ENCODE data around the gene RAB11FIP3. TPM values are rescaled to one million over a fixed set of nuclear protein-coding genes. Genes with fewer than 3 reads are reported as not detected.

Gene RAB11FIP3
- total RNA-seq, 1 experiment from 2014 or later: 38.4 TPM

- intact Hi-C loops (cut with micrococcal nuclease; ENCODE audit: unreplicated experiment): loop anchor here (2.0 kb wide), 3 partner anchors 33 to 135 kb away; partner anchors contain the start of genes DECR2 and PIGQ
- ChIA-PET CTCF (interaction anchor here (0.6 kb wide), 1 partner anchor 144 kb away, joined by 3 read pairs; no protein-coding TSS in a partner anchor), POLR2A (ENCODE audit: unreplicated experiment) (interaction anchor here (0.6 to 1.0 kb wide), 2 partner anchors 33 to 100 kb away, joined by 3 to 5 read pairs; partner anchors contain the start of gene METTL26)
- BruUV-seq (replicated peaks): no TSS peak
- no peaks in the 10 kb centered on the region for H3K36me3 ChIP-seq (ENCODE audit: low read depth)
- H2AFZ ChIP-seq: no peak overlapping the region
- H3K9me3 ChIP-seq (ENCODE audit: insufficient read depth, low read depth): no peaks in the 10 kb centered on the region
- H4K20me1 ChIP-seq (ENCODE audit: insufficient read depth): peaks cover 91% of the 10 kb centered on the region
- TF ChIP-seq, protein P1, sequence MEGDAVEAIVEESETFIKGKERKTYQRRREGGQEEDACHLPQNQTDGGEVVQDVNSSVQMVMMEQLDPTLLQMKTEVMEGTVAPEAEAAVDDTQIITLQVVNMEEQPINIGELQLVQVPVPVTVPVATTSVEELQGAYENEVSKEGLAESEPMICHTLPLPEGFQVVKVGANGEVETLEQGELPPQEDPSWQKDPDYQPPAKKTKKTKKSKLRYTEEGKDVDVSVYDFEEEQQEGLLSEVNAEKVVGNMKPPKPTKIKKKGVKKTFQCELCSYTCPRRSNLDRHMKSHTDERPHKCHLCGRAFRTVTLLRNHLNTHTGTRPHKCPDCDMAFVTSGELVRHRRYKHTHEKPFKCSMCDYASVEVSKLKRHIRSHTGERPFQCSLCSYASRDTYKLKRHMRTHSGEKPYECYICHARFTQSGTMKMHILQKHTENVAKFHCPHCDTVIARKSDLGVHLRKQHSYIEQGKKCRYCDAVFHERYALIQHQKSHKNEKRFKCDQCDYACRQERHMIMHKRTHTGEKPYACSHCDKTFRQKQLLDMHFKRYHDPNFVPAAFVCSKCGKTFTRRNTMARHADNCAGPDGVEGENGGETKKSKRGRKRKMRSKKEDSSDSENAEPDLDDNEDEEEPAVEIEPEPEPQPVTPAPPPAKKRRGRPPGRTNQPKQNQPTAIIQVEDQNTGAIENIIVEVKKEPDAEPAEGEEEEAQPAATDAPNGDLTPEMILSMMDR (conservative IDR thresholded peaks at IDR 0.05): no peak; the same call in 1 of the 2 replicates
- no peak for TF ChIP-seq EZH2 (IDR thresholded peaks at IDR 0.05; ENCODE audit: low read depth)
- peaks cover 33% of the 10 kb centered on the region for H3K4me1 ChIP-seq (replicated peaks; ENCODE audit: insufficient read depth)
- no peaks in the 10 kb centered on the region for H3K27me3 ChIP-seq (ENCODE audit: insufficient read depth, low read depth)
- DNase-seq: peak; percentile 92 to 99
- peaks cover 95% of the 10 kb centered on the region for H3K79me2 ChIP-seq (ENCODE audit: low read depth)
- peak overlapping the region; percentile 55 for H3K4me2 ChIP-seq
- H3K4me3 ChIP-seq: no peak overlapping the region
- H3K9me2 ChIP-seq (ENCODE audit: insufficient read depth): no peaks in the 10 kb centered on the region
- peaks cover 34% of the 10 kb centered on the region; the same call in 1 of the 2 replicates for H3F3A ChIP-seq (ENCODE audit: insufficient read depth, low read depth)
- H3K27ac ChIP-seq: peak overlapping the region; percentile 66
Observed at GRCh38 chr16:535446-536405, 110.3 kb downstream of the RAB11FIP3 start.

- Histone ChIP-seq H3K36me3 (ENCODE audit: low read depth) (no peaks in the 10 kb centered on the region), H4K20me1 (ENCODE audit: insufficient read depth) (peaks cover 84% of the 10 kb centered on the region), H3K27me3 (ENCODE audit: insufficient read depth, low read depth) (no peaks in the 10 kb centered on the region), H3K27ac (no peak overlapping the region), H3K4me1 (replicated peaks; ENCODE audit: insufficient read depth) (peaks cover 33% of the 10 kb centered on the region), H3K9me2 (ENCODE audit: insufficient read depth) (no peaks in the 10 kb centered on the region), H3K4me3 (no peak overlapping the region), H3K9me3 (ENCODE audit: insufficient read depth, low read depth) (no peaks in the 10 kb centered on the region), H3F3A (ENCODE audit: insufficient read depth, low read depth) (peaks cover 34% of the 10 kb centered on the region; the same call in 1 of the 2 replicates), H3K79me2 (ENCODE audit: low read depth) (peaks cover 93% of the 10 kb centered on the region), H3K4me2 (peak overlapping the region; percentile 55; the same call in 1 of the 2 replicates), H2AFZ (no peak overlapping the region)
- ChIA-PET POLR2A (ENCODE audit: unreplicated experiment) (no interaction called here), CTCF (no interaction called here)
- no peak for DNase-seq
- no TSS peak for BruUV-seq (replicated peaks)
- no peak for TF ChIP-seq EZH2 (IDR thresholded peaks at IDR 0.05; ENCODE audit: low read depth)
- TF ChIP-seq, protein P1 (conservative IDR thresholded peaks at IDR 0.05): no peak
- intact Hi-C loops (cut with micrococcal nuclease; ENCODE audit: unreplicated experiment): no loop called here
Observed at GRCh38 chr16:536746-537145, 111.3 kb downstream of the RAB11FIP3 start.

DNA sequence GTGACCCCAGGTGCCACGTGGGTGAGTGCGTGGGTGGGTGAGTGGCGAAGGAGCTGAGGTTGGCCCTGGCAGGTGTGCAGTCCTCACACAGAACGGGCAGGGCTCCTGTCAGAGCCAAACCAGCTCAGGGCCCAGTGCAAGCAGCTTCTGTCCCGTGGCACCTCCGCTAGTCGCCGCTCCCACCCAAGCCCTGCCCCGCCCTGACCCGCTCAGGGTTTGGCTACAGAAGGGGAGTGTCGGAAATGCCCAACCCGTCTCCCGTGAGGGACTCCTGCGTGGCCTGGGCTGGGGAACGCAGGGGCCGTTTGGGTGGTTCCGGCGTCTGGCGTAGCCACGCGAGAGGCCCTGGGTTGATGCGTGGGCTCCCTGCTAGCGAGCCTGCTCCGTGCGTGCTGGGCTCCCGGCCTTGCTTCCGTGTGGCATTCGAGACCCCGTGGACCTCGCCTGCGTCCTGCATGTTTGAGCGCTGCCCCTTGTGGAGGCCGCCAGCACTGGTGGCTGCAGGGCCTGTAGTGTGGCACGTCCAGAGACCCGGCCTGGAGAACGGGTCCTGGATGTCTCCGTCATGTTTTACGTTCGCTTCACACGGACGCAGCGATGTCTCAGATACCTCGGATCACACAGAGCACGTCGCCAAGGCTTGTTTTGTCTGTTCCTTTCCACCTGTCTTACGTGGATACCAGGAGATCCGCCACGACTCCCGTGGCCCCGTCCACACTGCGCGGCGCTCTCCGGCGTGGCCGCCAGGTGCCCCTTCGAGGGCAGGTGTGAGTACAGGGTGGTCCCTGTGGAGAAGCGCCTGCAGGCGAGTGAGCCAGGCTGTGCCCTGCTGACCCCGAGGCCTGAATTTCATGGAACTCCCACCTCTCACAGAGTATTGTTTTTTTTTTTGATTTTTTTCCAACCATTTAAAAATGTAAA lies 112.2 kb downstream of the RAB11FIP3 start:
- no TSS peak for BruUV-seq (replicated peaks)
- no peaks in the 10 kb centered on the region for H3K9me3 ChIP-seq (ENCODE audit: insufficient read depth, low read depth)
- no peak for TF ChIP-seq EZH2 (IDR thresholded peaks at IDR 0.05; ENCODE audit: low read depth)
- TF ChIP-seq, protein P1 (conservative IDR thresholded peaks at IDR 0.05): no peak
- no peak overlapping the region for H3K4me3 ChIP-seq
- H3K36me3 ChIP-seq (ENCODE audit: low read depth): no peaks in the 10 kb centered on the region
- H2AFZ ChIP-seq: no peak overlapping the region
- H3K4me1 ChIP-seq (replicated peaks; ENCODE audit: insufficient read depth): peaks cover 33% of the 10 kb centered on the region
- intact Hi-C loops (cut with micrococcal nuclease; ENCODE audit: unreplicated experiment): no loop called here
- no peak for DNase-seq
- H3K79me2 ChIP-seq (ENCODE audit: low read depth): peaks cover 91% of the 10 kb centered on the region
- H3F3A ChIP-seq (ENCODE audit: insufficient read depth, low read depth): peaks cover 34% of the 10 kb centered on the region; the same call in 1 of the 2 replicates
- no peaks in the 10 kb centered on the region for H3K27me3 ChIP-seq (ENCODE audit: insufficient read depth, low read depth)
- no peak overlapping the region for H3K27ac ChIP-seq
- ChIA-PET CTCF (no interaction called here), POLR2A (ENCODE audit: unreplicated experiment) (no interaction called here)
- H4K20me1 ChIP-seq (ENCODE audit: insufficient read depth): peaks cover 79% of the 10 kb centered on the region
- H3K4me2 ChIP-seq: no peak overlapping the region
- no peaks in the 10 kb centered on the region for H3K9me2 ChIP-seq (ENCODE audit: insufficient read depth)

Data from PC-9 (cell line).